ENCODE measurements around the gene COMMD3. TPM values are rescaled to one million over a fixed set of nuclear protein-coding genes. Genes with fewer than 3 reads are reported as not detected.

COMMD3 gene
- total RNA-seq, 1 donor = 53.9 TPM

DNA sequence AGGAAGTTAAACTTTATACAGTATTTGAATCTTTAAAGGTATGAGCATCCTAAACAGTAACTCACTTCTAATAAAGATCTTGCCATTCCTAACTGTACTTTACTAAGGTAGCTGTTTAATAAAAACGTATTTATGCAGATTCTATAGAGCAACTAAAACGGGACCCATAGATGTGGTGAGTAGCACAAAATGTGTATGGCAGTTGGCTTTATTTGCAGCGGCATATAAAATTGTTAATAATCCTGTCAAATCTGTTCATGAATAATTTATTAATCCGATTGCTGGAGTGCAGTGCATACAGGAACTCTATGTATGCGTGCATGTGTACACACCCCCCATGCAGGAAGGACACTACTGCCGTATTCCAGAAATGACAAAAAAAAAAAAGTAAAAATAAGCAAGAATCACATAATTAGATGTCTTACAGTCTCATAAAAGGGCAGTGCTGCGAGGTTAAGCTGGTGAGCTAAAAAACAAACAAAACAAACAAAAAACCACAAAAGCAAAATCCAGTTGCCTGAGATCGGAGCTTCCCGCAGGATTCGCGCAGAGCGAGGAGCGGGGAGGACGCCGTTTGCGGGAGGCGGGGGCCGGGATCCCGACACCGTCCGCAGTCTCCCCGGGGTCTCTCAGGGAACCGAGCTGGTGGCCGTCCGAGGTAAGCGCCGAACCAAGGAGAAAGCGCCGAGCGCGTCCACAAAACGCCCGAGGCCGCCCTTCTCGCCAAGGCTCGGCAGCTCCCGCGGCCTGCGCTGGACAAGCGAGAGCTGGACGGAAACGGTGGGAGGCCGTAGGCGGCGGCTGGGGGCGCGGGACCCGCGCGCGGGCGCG lies 518 bp upstream of the COMMD3 start:
- TF ChIP-seq, protein P1, sequence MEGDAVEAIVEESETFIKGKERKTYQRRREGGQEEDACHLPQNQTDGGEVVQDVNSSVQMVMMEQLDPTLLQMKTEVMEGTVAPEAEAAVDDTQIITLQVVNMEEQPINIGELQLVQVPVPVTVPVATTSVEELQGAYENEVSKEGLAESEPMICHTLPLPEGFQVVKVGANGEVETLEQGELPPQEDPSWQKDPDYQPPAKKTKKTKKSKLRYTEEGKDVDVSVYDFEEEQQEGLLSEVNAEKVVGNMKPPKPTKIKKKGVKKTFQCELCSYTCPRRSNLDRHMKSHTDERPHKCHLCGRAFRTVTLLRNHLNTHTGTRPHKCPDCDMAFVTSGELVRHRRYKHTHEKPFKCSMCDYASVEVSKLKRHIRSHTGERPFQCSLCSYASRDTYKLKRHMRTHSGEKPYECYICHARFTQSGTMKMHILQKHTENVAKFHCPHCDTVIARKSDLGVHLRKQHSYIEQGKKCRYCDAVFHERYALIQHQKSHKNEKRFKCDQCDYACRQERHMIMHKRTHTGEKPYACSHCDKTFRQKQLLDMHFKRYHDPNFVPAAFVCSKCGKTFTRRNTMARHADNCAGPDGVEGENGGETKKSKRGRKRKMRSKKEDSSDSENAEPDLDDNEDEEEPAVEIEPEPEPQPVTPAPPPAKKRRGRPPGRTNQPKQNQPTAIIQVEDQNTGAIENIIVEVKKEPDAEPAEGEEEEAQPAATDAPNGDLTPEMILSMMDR (IDR thresholded peaks at IDR 0.05; ENCODE audit: extremely low read depth, low read depth, low read length) = no peak
- peak overlapping the region; percentile 80 for H3K27ac ChIP-seq (ENCODE audit: low read depth, low read length)
- H3K4me3 ChIP-seq (ENCODE audit: insufficient read depth, low read length) = peak overlapping the region; percentile 86
- H3K79me2 ChIP-seq (ENCODE audit: insufficient read depth, low read length) = peaks cover 23% of the 10 kb centered on the region
- peak overlapping the region; percentile 83 for H3K4me2 ChIP-seq (ENCODE audit: insufficient read depth, low read length)
- no peaks in the 10 kb centered on the region for H3K36me3 ChIP-seq (ENCODE audit: insufficient read depth, low read length)
- H3K27me3 ChIP-seq (ENCODE audit: insufficient read depth, low read length) = no peaks in the 10 kb centered on the region
- H2AFZ ChIP-seq (ENCODE audit: low read length) = peak overlapping the region; percentile 82
- H3K9me3 ChIP-seq (ENCODE audit: low read depth, low read length) = no peaks in the 10 kb centered on the region
- H3K4me1 ChIP-seq (ENCODE audit: insufficient read depth, low read length) = peaks cover 14% of the 10 kb centered on the region
- no peaks in the 10 kb centered on the region for H4K20me1 ChIP-seq (ENCODE audit: insufficient read depth, low read length)
- peak; percentile 86 for DNase-seq (ENCODE audit: insufficient read length, low spot score, missing footprints)

DNA sequence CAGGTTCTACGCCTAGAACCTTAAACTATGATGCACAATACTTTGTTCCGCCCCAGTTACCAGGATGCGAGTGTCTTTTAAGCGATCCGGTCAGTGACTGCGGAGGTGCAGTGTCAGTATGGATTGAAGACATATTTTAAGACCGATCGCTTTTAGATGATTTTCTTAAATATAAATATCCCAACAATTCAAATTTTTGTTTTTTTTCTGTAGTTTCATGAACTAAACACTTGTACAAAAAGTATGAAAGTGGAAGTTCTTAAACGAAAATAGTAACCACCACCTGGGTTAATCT lies 835 bp downstream of the COMMD3 start:
- no peaks in the 10 kb centered on the region for H4K20me1 ChIP-seq (ENCODE audit: insufficient read depth, low read length)
- H3K27ac ChIP-seq (ENCODE audit: low read depth, low read length) = peak overlapping the region; percentile 87
- H3K4me2 ChIP-seq (ENCODE audit: insufficient read depth, low read length) = peak overlapping the region; percentile 100
- peaks cover 1% of the 10 kb centered on the region for H3K27me3 ChIP-seq (ENCODE audit: insufficient read depth, low read length)
- no peaks in the 10 kb centered on the region for H3K36me3 ChIP-seq (ENCODE audit: insufficient read depth, low read length)
- peak overlapping the region; percentile 86 for H3K4me3 ChIP-seq (ENCODE audit: insufficient read depth, low read length)
- H2AFZ ChIP-seq (ENCODE audit: low read length) = peak overlapping the region; percentile 90
- TF ChIP-seq, protein P1 (IDR thresholded peaks at IDR 0.05; ENCODE audit: extremely low read depth, low read depth, low read length) = no peak
- peaks cover 25% of the 10 kb centered on the region for H3K79me2 ChIP-seq (ENCODE audit: insufficient read depth, low read length)
- no peak for DNase-seq (ENCODE audit: insufficient read length, low spot score, missing footprints)
- peaks cover 14% of the 10 kb centered on the region for H3K4me1 ChIP-seq (ENCODE audit: insufficient read depth, low read length)
- H3K9me3 ChIP-seq (ENCODE audit: low read depth, low read length) = no peaks in the 10 kb centered on the region

DNA sequence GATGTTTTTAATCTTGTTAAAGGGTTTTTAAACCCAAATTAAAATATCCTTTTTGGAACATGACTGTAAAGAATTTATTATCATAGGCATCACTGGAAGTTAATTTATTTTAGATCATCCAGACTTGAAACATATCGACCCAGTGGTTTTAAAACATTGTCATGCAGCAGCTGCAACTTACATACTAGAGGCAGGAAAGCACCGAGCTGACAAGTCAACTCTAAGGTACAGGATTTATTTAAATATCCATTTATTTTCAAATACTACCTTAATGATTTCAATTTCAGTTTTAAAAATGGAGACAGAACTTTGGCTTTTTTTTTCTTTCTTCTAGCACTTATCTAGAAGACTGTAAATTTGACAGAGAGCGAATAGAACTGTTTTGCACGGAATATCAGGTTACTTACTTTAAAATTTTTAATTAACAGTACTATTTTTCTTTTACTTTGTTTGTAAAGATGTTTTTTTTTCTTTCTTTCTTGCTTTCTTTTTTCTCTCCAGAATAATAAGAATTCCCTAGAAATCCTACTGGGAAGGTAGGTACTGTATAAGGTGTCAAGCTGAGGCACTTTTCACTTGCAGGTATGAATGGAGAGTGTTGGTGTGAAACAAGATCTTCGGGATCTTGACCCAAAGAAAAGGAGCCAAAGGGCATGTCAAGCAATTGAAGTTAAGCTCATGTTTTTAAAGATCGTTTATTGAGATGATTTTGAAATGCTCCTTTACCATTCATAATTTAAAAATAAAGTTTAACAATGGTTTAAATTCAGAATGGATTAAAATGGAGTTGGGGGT lies 1.8 kb downstream of the COMMD3 start:
- peaks cover 9% of the 10 kb centered on the region for H4K20me1 ChIP-seq (ENCODE audit: insufficient read depth, low read length)
- H3K27ac ChIP-seq (ENCODE audit: low read depth, low read length) = no peak overlapping the region
- no peaks in the 10 kb centered on the region for H3K9me3 ChIP-seq (ENCODE audit: low read depth, low read length)
- no peaks in the 10 kb centered on the region for H3K36me3 ChIP-seq (ENCODE audit: insufficient read depth, low read length)
- H3K4me3 ChIP-seq (ENCODE audit: insufficient read depth, low read length) = no peak overlapping the region
- H3K4me1 ChIP-seq (ENCODE audit: insufficient read depth, low read length) = peaks cover 22% of the 10 kb centered on the region
- H2AFZ ChIP-seq (ENCODE audit: low read length) = no peak overlapping the region
- TF ChIP-seq, protein P1 (IDR thresholded peaks at IDR 0.05; ENCODE audit: extremely low read depth, low read depth, low read length) = no peak
- H3K27me3 ChIP-seq (ENCODE audit: insufficient read depth, low read length) = peaks cover 11% of the 10 kb centered on the region
- peaks cover 34% of the 10 kb centered on the region for H3K79me2 ChIP-seq (ENCODE audit: insufficient read depth, low read length)
- DNase-seq (ENCODE audit: insufficient read length, low spot score, missing footprints) = no peak
- peak overlapping the region; percentile 100 for H3K4me2 ChIP-seq (ENCODE audit: insufficient read depth, low read length)

DNA sequence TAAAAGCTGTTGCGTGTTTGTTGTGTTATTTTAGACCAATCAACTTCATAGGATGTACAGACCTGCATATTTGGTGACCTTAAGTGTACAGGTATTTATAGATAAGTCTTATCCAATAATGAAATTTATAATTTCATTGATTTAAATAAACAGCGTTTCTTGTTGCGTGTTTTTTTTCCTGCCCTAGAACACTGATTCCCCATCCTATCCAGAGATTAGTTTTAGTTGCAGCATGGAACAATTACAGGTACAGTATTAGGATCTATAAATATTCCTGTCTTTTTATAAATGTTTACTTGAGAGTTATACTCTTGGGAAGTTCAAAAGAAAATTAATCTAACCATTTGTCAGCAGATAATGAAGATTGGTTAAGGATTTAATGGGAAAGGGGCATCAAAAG lies 2.6 kb downstream of the COMMD3 start:
- Histone ChIP-seq H3K36me3 (ENCODE audit: insufficient read depth, low read length) (no peaks in the 10 kb centered on the region), H3K4me1 (ENCODE audit: insufficient read depth, low read length) (peaks cover 22% of the 10 kb centered on the region), H4K20me1 (ENCODE audit: insufficient read depth, low read length) (peaks cover 17% of the 10 kb centered on the region), H2AFZ (ENCODE audit: low read length) (no peak overlapping the region), H3K27me3 (ENCODE audit: insufficient read depth, low read length) (peaks cover 19% of the 10 kb centered on the region), H3K4me3 (ENCODE audit: insufficient read depth, low read length) (no peak overlapping the region), H3K9me3 (ENCODE audit: low read depth, low read length) (no peaks in the 10 kb centered on the region), H3K4me2 (ENCODE audit: insufficient read depth, low read length) (no peak overlapping the region), H3K79me2 (ENCODE audit: insufficient read depth, low read length) (peaks cover 42% of the 10 kb centered on the region), H3K27ac (ENCODE audit: low read depth, low read length) (no peak overlapping the region)
- TF ChIP-seq, protein P1 (IDR thresholded peaks at IDR 0.05; ENCODE audit: extremely low read depth, low read depth, low read length) = no peak
- DNase-seq (ENCODE audit: insufficient read length, low spot score, missing footprints) = no peak

Data from osteoblast (primary cell).